Mucosa of rectum (tissue), 2 donors: ENCODE results near the gene VAMP1.
"Not testable (repeated sequence)": the region's sequence is repeated elsewhere in the genome, so short reads cannot be mapped to it uniquely, and the experiment has no call there.

ENCODE experiments used
- H3K27ac ChIP-seq, 2 donors: one replicate each; pipeline ENCODE4 v1.7.0; 2013; ENCODE audit warnings: inconsistent platforms in 2 of 2, low read depth in 2 of 2, low read length in 2 of 2
- H3K27me3 ChIP-seq, 2 donors: one replicate each; pipeline ENCODE4 v1.7.0; 2013; ENCODE audit warnings: low read length in 2 of 2; ENCODE audit not compliant: control insufficient read depth in 2 of 2, insufficient read depth in 2 of 2
- H3K36me3 ChIP-seq, 2 donors: one replicate each; pipeline ENCODE4 v1.7.0; 2013; ENCODE audit warnings: low read length in 2 of 2; ENCODE audit not compliant: control insufficient read depth in 2 of 2, insufficient read depth in 2 of 2
- H3K4me1 ChIP-seq, 2 donors: one replicate each; pipeline ENCODE4 v1.7.0; 2013; ENCODE audit warnings: low read length in 2 of 2, mild to moderate bottlenecking in 1 of 2; ENCODE audit not compliant: control insufficient read depth in 2 of 2, insufficient read depth in 2 of 2
- H3K4me3 ChIP-seq, 2 donors: one replicate each; pipeline ENCODE4 v1.7.0; 2013; ENCODE audit warnings: low read length in 2 of 2
- H3K9ac ChIP-seq, 2 donors: one replicate each; pipeline ENCODE4 v1.7.0; 2013; ENCODE audit warnings: low read length in 2 of 2, low read depth in 1 of 2, mild to moderate bottlenecking in 1 of 2
- H3K9me3 ChIP-seq, 2 donors: one replicate each; pipeline ENCODE4 v1.7.0; 2013; ENCODE audit warnings: low read length in 2 of 2; ENCODE audit not compliant: control insufficient read depth in 2 of 2
- donor health status: healthy.
- donor health status: Normal muscosa, but diverticular disease.

The VAMP1 gene

GRCh38 chr12:6492838-6493496, 22.5 kb upstream of the VAMP1 start, which contains the start of gene MRPL51:
Gene MRPL51 (minus strand): TSS chr12:6493262. CDS start chr12:6493136, 126 bp downstream.
- H3K27ac ChIP-seq = peak within 1 kb of the TSS; percentile 93 to 99
- peaks cover 12% of the 10 kb centered on the region in 2 donors for H3K4me1 ChIP-seq
- H3K27me3 ChIP-seq = no peaks in the 10 kb centered on the region
- peak within 1 kb of the TSS; percentile 89 to 96 for H3K9ac ChIP-seq
- H3K36me3 ChIP-seq = peaks cover 8 to 15% of the 10 kb centered on the region in 2 donors
- H3K4me3 ChIP-seq = peak within 1 kb of the TSS; percentile 86 to 99
- no peaks in the 10 kb centered on the region for H3K9me3 ChIP-seq

DNA sequence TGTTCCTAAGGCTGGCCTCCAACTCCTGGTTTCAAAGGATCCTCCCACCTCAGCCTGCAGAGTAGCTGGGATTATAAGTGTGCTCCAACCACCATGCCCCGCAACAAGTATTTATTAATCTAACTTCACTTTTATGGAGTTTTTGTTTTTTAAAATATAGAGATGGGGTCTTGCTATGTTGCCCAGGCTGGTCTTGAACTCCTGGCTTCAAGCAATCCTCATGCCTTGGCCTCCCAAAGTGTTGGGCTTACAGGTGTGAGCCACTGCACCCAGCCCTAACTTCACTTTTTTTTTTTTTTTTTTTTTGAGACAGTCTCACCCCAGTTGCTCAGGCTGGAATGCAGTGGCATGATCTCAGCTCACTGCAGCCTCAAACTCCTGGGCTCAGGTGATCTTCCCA, 20.2 kb upstream of the VAMP1 start:
- not testable (repeated sequence) for H3K9me3 ChIP-seq, H3K36me3 ChIP-seq, H3K9ac ChIP-seq, H3K27ac ChIP-seq, H3K4me3 ChIP-seq, H3K27me3 ChIP-seq
- peaks cover 12% of the 10 kb centered on the region in 2 donors for H3K4me1 ChIP-seq

DNA sequence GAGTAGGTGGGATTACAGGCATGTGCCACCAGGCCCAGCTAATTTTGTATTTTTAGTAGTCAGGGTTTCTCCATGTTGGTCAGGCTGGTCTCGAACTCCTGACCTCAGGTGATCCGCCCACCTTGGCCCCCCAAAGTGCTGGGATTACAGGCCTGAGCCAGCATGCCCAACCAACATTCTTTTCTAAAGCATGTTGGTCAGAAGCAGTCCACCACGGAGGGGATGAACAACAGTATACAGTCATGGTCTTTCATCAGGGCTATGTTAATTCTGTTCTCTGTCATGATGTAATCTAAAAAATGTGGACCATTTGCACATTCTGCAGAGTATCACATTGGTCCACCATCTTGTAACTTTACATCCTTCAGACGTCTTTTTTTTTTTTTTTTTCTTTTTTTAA, 19.0 kb upstream of the VAMP1 start:
- no peaks in the 10 kb centered on the region for H3K27me3 ChIP-seq

GRCh38 chr12:6488240-6488639, 17.8 kb upstream of the VAMP1 start:
- no peaks in the 10 kb centered on the region for H3K27me3 ChIP-seq
- no peak overlapping the region for H3K9ac ChIP-seq
- H3K4me1 ChIP-seq = no peaks in the 10 kb centered on the region
- no peak overlapping the region for H3K27ac ChIP-seq
- no peaks in the 10 kb centered on the region for H3K9me3 ChIP-seq
- no peak overlapping the region for H3K4me3 ChIP-seq
- peaks cover 0 to 7% of the 10 kb centered on the region in 2 donors for H3K36me3 ChIP-seq

More for the DNA sequence above, 19.0 kb upstream of the VAMP1 start:
- Histone ChIP-seq H3K9me3 (no peaks in the 10 kb centered on the region), H3K4me3 (no peak overlapping the region), H3K4me1 (peaks cover 1 to 3% of the 10 kb centered on the region in 2 donors), H3K27ac (no peak overlapping the region), H3K36me3 (peaks cover 0 to 7% of the 10 kb centered on the region in 2 donors), H3K9ac (no peak overlapping the region)

DNA sequence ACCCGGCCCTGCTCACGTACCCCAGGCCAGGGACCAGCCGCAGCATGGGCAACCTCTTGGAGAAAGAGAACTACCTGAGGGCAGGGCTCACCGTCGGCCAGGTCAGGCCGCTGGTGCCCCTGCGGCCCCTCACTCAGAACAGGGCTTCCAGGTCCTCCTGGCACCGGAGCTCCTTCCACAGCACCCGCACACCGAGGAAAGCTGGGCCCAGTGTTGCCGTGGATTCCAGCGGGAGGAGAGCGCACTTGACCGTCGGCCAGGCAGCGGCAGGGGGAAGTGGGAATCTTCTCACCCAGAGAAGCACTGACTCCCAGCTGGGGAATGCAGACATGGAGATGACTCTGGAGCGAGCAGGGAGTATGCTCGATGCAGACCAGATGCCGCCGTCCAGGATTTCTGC, 7.9 kb upstream of the VAMP1 start:
- Histone ChIP-seq H3K27me3 (no peaks in the 10 kb centered on the region), H3K9ac (no peak overlapping the region), H3K36me3 (no peaks in the 10 kb centered on the region), H3K4me3 (no peak overlapping the region), H3K27ac (no peak overlapping the region), H3K9me3 (no peaks in the 10 kb centered on the region), H3K4me1 (no peaks in the 10 kb centered on the region)

GRCh38 chr12:6477601-6478377, 7.3 kb upstream of the VAMP1 start:
- not testable (repeated sequence) for H3K27ac ChIP-seq, H3K4me1 ChIP-seq, H3K27me3 ChIP-seq, H3K36me3 ChIP-seq, H3K4me3 ChIP-seq, H3K9me3 ChIP-seq, H3K9ac ChIP-seq

DNA sequence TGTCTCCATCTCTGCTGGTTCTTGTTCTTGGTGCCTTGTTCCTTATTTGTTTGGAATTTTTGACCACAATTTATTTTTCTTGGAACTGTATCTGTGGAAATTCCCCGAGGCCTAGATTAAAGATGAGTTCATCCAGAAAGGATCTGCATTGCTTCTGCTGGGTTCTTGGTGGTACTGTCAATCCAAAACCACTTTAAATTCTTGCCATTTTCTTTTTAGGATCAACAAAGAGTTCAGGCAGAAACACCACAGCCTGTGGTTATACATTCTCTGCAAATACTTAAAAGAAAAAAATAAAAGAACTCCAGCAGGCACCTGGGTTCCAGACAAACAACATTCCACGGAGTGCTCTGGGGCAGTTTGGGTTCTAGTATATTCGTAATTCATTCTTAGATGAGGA, 6.0 kb upstream of the VAMP1 start:
- H3K4me1 ChIP-seq = no peaks in the 10 kb centered on the region
- no peaks in the 10 kb centered on the region for H3K9me3 ChIP-seq
- no peak overlapping the region for H3K9ac ChIP-seq
- no peak overlapping the region for H3K27ac ChIP-seq
- no peak overlapping the region for H3K4me3 ChIP-seq
- no peaks in the 10 kb centered on the region for H3K36me3 ChIP-seq
- H3K27me3 ChIP-seq = no peaks in the 10 kb centered on the region

GRCh38 chr12:6475233-6475975, 4.9 kb upstream of the VAMP1 start:
- not testable (repeated sequence) for H3K36me3 ChIP-seq, H3K4me3 ChIP-seq, H3K9me3 ChIP-seq, H3K4me1 ChIP-seq, H3K27me3 ChIP-seq, H3K9ac ChIP-seq, H3K27ac ChIP-seq

DNA sequence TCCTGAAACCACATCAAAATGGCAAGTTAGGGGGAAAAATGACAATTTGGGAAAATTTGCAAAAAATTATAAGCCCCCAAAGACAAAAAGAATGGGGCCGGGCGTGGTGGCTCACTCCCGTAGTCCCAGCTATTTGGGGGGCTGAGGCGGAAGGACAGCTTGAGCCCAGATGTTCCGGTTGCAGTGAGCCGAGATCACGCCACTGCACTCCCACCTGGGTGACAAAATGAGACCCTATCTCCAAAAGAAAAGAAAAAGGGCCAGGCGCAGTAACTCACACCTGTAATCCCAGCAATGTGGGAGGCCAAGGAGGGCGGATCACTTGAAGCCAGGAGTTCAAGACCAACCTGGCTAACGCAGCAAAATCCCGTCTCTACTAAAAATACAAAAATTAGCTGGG, 2.0 kb upstream of the VAMP1 start:
- H3K27ac ChIP-seq = no peak overlapping the region
- H3K36me3 ChIP-seq = no peaks in the 10 kb centered on the region
- H3K9ac ChIP-seq = no peak overlapping the region
- H3K9me3 ChIP-seq = no peaks in the 10 kb centered on the region
- no peak overlapping the region for H3K4me3 ChIP-seq
- H3K4me1 ChIP-seq = peaks cover 11 to 30% of the 10 kb centered on the region in 2 donors
- H3K27me3 ChIP-seq = no peaks in the 10 kb centered on the region

- Histone ChIP-seq H3K9me3 (no peaks in the 10 kb centered on the region), H3K4me3 (no peak overlapping the region)
Observed at GRCh38 chr12:6471989-6472360, 1.5 kb upstream of the VAMP1 start.

More at GRCh38 chr12:6471989-6472360, 1.5 kb upstream of the VAMP1 start:
- H3K9ac ChIP-seq = no peak overlapping the region
- no peaks in the 10 kb centered on the region for H3K36me3 ChIP-seq
- no peaks in the 10 kb centered on the region for H3K27me3 ChIP-seq
- no peak overlapping the region for H3K27ac ChIP-seq
- peaks cover 13 to 30% of the 10 kb centered on the region in 2 donors for H3K4me1 ChIP-seq
